ENCODE data around the gene PTBP1. TPM values are rescaled to one million over a fixed set of nuclear protein-coding genes. Genes with fewer than 3 reads are reported as not detected.

The PTBP1 gene
- total and polyA plus RNA-seq, 9 of the 15 experiments (the other 6 are each of a cell fraction or from before 2014, with no cell fraction given) = 14.0 to 759 (median 234) TPM

- TF ChIP-seq AFF1 (IDR thresholded peaks at IDR 0.05; ENCODE audit: low read depth in 1 of 2, partially characterized antibody in 2 of 2) (no peak), MEF2D (tag; conservative IDR thresholded peaks at IDR 0.05; ENCODE audit: low read depth) (no peak), PTBP1 (IDR thresholded peaks at IDR 0.05; ENCODE audit: low read depth, low read length) (no peak), TBP (optimal IDR thresholded peaks at IDR 0.05; ENCODE audit: low read depth, low read length) (no peak), SIN3A (IDR thresholded peaks at IDR 0.05; ENCODE audit: borderline replicate concordance in 2 of 2, control insufficient read depth in 1 of 2, low read depth in 2 of 2, low read length in 2 of 2) (no peak), ZNF639 (CRISPR knock-in tag; conservative IDR thresholded peaks at IDR 0.05 in 1 of 2, IDR thresholded peaks at IDR 0.05 in 1 of 2) (0 out of 4 replicates have a peak, but pooled peaks of 1 of the 2 experiments have one; percentile 0), TCF7 (IDR thresholded peaks at IDR 0.05; ENCODE audit: borderline replicate concordance) (no peak), PKNOX1 (IDR thresholded peaks at IDR 0.05) (no peak), HDAC3 (IDR thresholded peaks at IDR 0.05; ENCODE audit: borderline replicate concordance, partially characterized antibody) (no peak), DMBX1 (CRISPR knock-in tag; IDR thresholded peaks at IDR 0.05; ENCODE audit: borderline replicate concordance) (no peak), RBFOX2 (IDR thresholded peaks at IDR 0.05; ENCODE audit: low read depth, low read length) (peak; percentile 61), FIP1L1 (IDR thresholded peaks at IDR 0.05; ENCODE audit: low read depth, low read length, poor library complexity, severe bottlenecking) (peak; percentile 1), ARID1B (IDR thresholded peaks at IDR 0.05) (no peak), SMAD1 (IDR thresholded peaks at IDR 0.05; ENCODE audit: low read depth, low read length, partially characterized antibody) (no peak), GATAD2A (IDR thresholded peaks at IDR 0.05) (no peak), CEBPB (tag; IDR thresholded peaks at IDR 0.05) (no peak), NR2C1 (IDR thresholded peaks at IDR 0.05) (no peak), NR2C1 (tag; IDR thresholded peaks at IDR 0.05) (no peak), ARID2 (IDR thresholded peaks at IDR 0.05) (no peak), SMARCA5 (IDR thresholded peaks at IDR 0.05) (no peak)
- TF ChIP-seq, protein P1, sequence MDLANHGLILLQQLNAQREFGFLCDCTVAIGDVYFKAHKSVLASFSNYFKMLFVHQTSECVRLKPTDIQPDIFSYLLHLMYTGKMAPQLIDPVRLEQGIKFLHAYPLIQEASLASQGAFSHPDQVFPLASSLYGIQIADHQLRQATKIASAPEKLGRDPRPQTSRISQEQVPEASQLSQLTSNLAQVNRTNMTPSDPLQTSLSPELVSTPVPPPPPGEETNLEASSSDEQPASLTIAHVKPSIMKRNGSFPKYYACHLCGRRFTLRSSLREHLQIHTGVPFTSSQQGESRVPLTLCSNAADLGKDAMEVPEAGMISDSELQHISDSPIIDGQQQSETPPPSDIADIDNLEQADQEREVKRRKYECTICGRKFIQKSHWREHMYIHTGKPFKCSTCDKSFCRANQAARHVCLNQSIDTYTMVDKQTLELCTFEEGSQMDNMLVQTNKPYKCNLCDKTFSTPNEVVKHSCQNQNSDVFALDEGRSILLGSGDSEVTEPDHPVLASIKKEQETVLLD (IDR thresholded peaks at IDR 0.05) = no peak
These were observed 4.7 kb downstream of the PTBP1 start (continued) for GRCh38 chr19:801861-802497.

All from K562 (cell line).